Measurements from ENCODE around the gene SKOR1. TPM values are rescaled to one million over a fixed set of nuclear protein-coding genes. Genes with fewer than 3 reads are reported as not detected.

Gene SKOR1
- total RNA-seq, 1 donor from 2014 or later, result not detected

- no peak for DNase-seq (ENCODE audit: low read depth)
- H3K4me1 Mint-ChIP-seq (ENCODE audit: low read depth, unreplicated experiment), result peaks cover 19% of the 10 kb centered on the region
- no peaks in the 10 kb centered on the region for H3K36me3 Mint-ChIP-seq (ENCODE audit: low read depth, unreplicated experiment)
- no peak overlapping the region for H3K4me3 Mint-ChIP-seq (ENCODE audit: unreplicated experiment)
- no peaks in the 10 kb centered on the region for H3K9me3 Mint-ChIP-seq (ENCODE audit: unreplicated experiment)
- H3K27ac Mint-ChIP-seq (ENCODE audit: unreplicated experiment), result peak overlapping the region; percentile 47
- peaks cover 32% of the 10 kb centered on the region for H3K27me3 Mint-ChIP-seq (ENCODE audit: low read depth, unreplicated experiment)
- Histone ChIP-seq H3K4me3 (ENCODE audit: insufficient read depth, low read depth, low read length) (peak overlapping the region; percentile 26), H3K79me2 (ENCODE audit: insufficient read depth, low read length) (no peaks in the 10 kb centered on the region), H3K27ac (ENCODE audit: low read depth, low read length) (no peak overlapping the region), H3K36me3 (ENCODE audit: insufficient read depth, low read length) (no peaks in the 10 kb centered on the region), H3K9ac (ENCODE audit: low read length) (peak overlapping the region; percentile 34), H3K27me3 (ENCODE audit: insufficient read depth, low read length) (peaks cover 42% of the 10 kb centered on the region), H2AFZ (ENCODE audit: low read depth, low read length) (peak overlapping the region; percentile 67), H3K4me2 (ENCODE audit: low read length) (peak overlapping the region; percentile 92), H3K9me3 (ENCODE audit: insufficient read depth, low read depth, low read length) (no peaks in the 10 kb centered on the region), H4K20me1 (ENCODE audit: insufficient read depth, low read length) (no peaks in the 10 kb centered on the region), H3K4me1 (ENCODE audit: insufficient read depth, low read length) (peaks cover 28% of the 10 kb centered on the region)
- FAIRE-seq, result no peak
- TF ChIP-seq EZH2 (IDR thresholded peaks at IDR 0.05; ENCODE audit: insufficient read depth, low read length) (no peak), CTCF (IDR thresholded peaks at IDR 0.05; ENCODE audit: insufficient read depth, low read depth, low read length) (no peak)
Measured at GRCh38 chr15:67838789-67839332, 13.6 kb downstream of the SKOR1 start.

- H3K4me1 ChIP-seq (ENCODE audit: insufficient read depth, low read length), result peaks cover 32% of the 10 kb centered on the region
- H3K79me2 ChIP-seq (ENCODE audit: insufficient read depth, low read length), result no peaks in the 10 kb centered on the region
- H3K9me3 Mint-ChIP-seq (ENCODE audit: unreplicated experiment), result no peaks in the 10 kb centered on the region
- peak overlapping the region; percentile 98 for H3K27ac Mint-ChIP-seq (ENCODE audit: unreplicated experiment)
- no peaks in the 10 kb centered on the region for H3K36me3 ChIP-seq (ENCODE audit: insufficient read depth, low read length)
- TF ChIP-seq EZH2 (IDR thresholded peaks at IDR 0.05; ENCODE audit: insufficient read depth, low read length) (no peak), CTCF (IDR thresholded peaks at IDR 0.05; ENCODE audit: insufficient read depth, low read depth, low read length) (no peak)
- peak overlapping the region; percentile 91 for H3K9ac ChIP-seq (ENCODE audit: low read length)
- peaks cover 36% of the 10 kb centered on the region for H3K27me3 ChIP-seq (ENCODE audit: insufficient read depth, low read length)
- no peaks in the 10 kb centered on the region for H4K20me1 ChIP-seq (ENCODE audit: insufficient read depth, low read length)
- peak overlapping the region; percentile 89 for H3K4me3 Mint-ChIP-seq (ENCODE audit: unreplicated experiment)
- no peak overlapping the region for H2AFZ ChIP-seq (ENCODE audit: low read depth, low read length)
- no peaks in the 10 kb centered on the region for H3K36me3 Mint-ChIP-seq (ENCODE audit: low read depth, unreplicated experiment)
- H3K27ac ChIP-seq (ENCODE audit: low read depth, low read length), result no peak overlapping the region
- peaks cover 25% of the 10 kb centered on the region for H3K4me1 Mint-ChIP-seq (ENCODE audit: low read depth, unreplicated experiment)
- DNase-seq (ENCODE audit: low read depth) (peak; percentile 28), FAIRE-seq (no peak)
- H3K9me3 ChIP-seq (ENCODE audit: insufficient read depth, low read depth, low read length), result no peaks in the 10 kb centered on the region
- peaks cover 28% of the 10 kb centered on the region for H3K27me3 Mint-ChIP-seq (ENCODE audit: low read depth, unreplicated experiment)
- H3K4me2 ChIP-seq (ENCODE audit: low read length), result peak overlapping the region; percentile 92
- H3K4me3 ChIP-seq (ENCODE audit: insufficient read depth, low read depth, low read length), result peak overlapping the region; percentile 93
Measured at GRCh38 chr15:67839499-67839928, 14.2 kb downstream of the SKOR1 start.
